ENCODE data around the gene CABCOCO1. TPM values are rescaled to one million over a fixed set of nuclear protein-coding genes. Genes with fewer than 3 reads are reported as not detected.

CABCOCO1 gene
- total and polyA plus RNA-seq, 10 of the 15 experiments (the other 5 are each of a cell fraction or from before 2014, with no cell fraction given): not detected

DNA sequence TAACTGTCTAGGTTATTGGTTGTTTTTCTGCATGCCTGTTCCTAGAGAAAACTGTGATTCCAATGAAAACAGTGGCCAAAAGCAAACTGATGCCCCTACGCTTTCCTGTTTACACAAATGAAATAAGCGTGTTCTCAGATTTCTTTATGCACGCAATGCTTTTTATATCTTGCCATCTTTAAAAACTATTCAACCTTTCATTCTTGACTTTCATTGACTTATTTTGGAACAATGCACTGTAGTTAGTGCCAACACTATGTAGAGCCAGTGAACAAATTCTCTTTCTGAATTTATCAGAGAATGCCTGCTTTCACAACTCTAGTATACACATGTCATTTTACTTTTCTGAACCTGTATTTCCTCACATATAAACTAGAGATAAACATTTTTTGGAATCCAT, 86.6 kb downstream of the CABCOCO1 start:
- DNase-seq (ENCODE audit: low read depth, low spot score): no peak
- Histone ChIP-seq H3K9me3 (replicated peaks; ENCODE audit: control insufficient read depth, insufficient read depth, low read length) (no peaks in the 10 kb centered on the region), H3K4me1 (ENCODE audit: control insufficient read depth, insufficient read depth, low read length) (peaks cover 13% of the 10 kb centered on the region), H3K36me3 (ENCODE audit: control insufficient read depth in 2 of 2, insufficient read depth in 2 of 2, low read length in 1 of 2) (no peaks in the 10 kb centered on the region), H2AFZ (ENCODE audit: control insufficient read depth, low read depth, low read length) (no peak overlapping the region), H3K27ac (ENCODE audit: control insufficient read depth, insufficient read depth) (no peak overlapping the region), H4K20me1 (ENCODE audit: control insufficient read depth, insufficient read depth) (no peaks in the 10 kb centered on the region), H3K79me2 (ENCODE audit: control insufficient read depth, insufficient read depth, low read length) (no peaks in the 10 kb centered on the region), H3K4me2 (ENCODE audit: control insufficient read depth, insufficient read depth) (no peak overlapping the region), H3K9ac (ENCODE audit: control insufficient read depth, insufficient read depth, low read length) (no peak overlapping the region), H3K27me3 (replicated peaks in 1 of 2; ENCODE audit: control insufficient read depth in 2 of 2, insufficient read depth in 2 of 2, low read length in 1 of 2) (no peaks in the 10 kb centered on the region), H3K4me3 (no peak overlapping the region)
- in situ Hi-C loops (cut with MboI): no loop called here
- ATAC-seq: no peak
- WGBS (ENCODE audit: insufficient coverage, insufficient replicate concordance, low lambda C conversion rate, missing lambda C conversion rate): 91% methylated on average over 3 of the region's 3 CpGs
- FAIRE-seq: no peak
- no TSS peak for BruUV-seq (replicated peaks)
- ChIA-PET CTCF (interaction anchor here (0.6 to 1.2 kb wide), 4 partner anchors 11 to 716 kb away, joined by 3 to 4 read pairs (median 4); no protein-coding TSS in a partner anchor), POLR2A (no interaction called here), RAD21 (ENCODE audit: unreplicated experiment) (interaction anchor here (0.6 to 0.7 kb wide), 2 partner anchors 98 to 844 kb away, joined by 3 to 4 read pairs; no protein-coding TSS in a partner anchor), SMC1A (ENCODE audit: uncharacterized antibody, unreplicated experiment) (no interaction called here)
- TF ChIP-seq ASH2L (IDR thresholded peaks at IDR 0.05; ENCODE audit: borderline replicate concordance, low read depth): no peak
- no peak for TF ChIP-seq CEBPB (IDR thresholded peaks at IDR 0.05; ENCODE audit: borderline replicate concordance in 1 of 2, low read depth in 2 of 2, low read length in 2 of 2)
- no peak for TF ChIP-seq TCF7 (IDR thresholded peaks at IDR 0.05; ENCODE audit: borderline replicate concordance)
- intact Hi-C loops (cut with micrococcal nuclease; ENCODE audit: unreplicated experiment): no loop called here

GRCh38 chr10:61750943-61751471, 88.3 kb downstream of the CABCOCO1 start:
- RAD21 ChIA-PET (ENCODE audit: unreplicated experiment): interaction anchor here (0.6 to 2.2 kb wide), 11 partner anchors 10 to 494 kb away, joined by 3 to 13 read pairs (median 4); no protein-coding TSS in a partner anchor
- peak overlapping the region; percentile 35; the same call in 1 of the 2 replicates for H2AFZ ChIP-seq (ENCODE audit: control insufficient read depth, low read depth, low read length)
- 45% methylated on average over 6 of the region's 6 CpGs for WGBS (ENCODE audit: insufficient coverage, insufficient replicate concordance, low lambda C conversion rate, missing lambda C conversion rate)
- H3K9me3 ChIP-seq (replicated peaks; ENCODE audit: control insufficient read depth, insufficient read depth, low read length): no peaks in the 10 kb centered on the region
- in situ Hi-C loops (cut with MboI) (no loop called here), intact Hi-C loops (cut with micrococcal nuclease; ENCODE audit: unreplicated experiment) (loop anchor here (1.0 to 10.0 kb wide), 4 partner anchors 66 to 494 kb away; no protein-coding TSS in a partner anchor)
- ATAC-seq (peak; percentile 98), DNase-seq (ENCODE audit: low read depth, low spot score) (peak; percentile 27), FAIRE-seq (peak; percentile 96)
- no peak overlapping the region for H3K9ac ChIP-seq (ENCODE audit: control insufficient read depth, insufficient read depth, low read length)
- no peaks in the 10 kb centered on the region for H3K36me3 ChIP-seq (ENCODE audit: control insufficient read depth in 2 of 2, insufficient read depth in 2 of 2, low read length in 1 of 2)
- H3K4me1 ChIP-seq (ENCODE audit: control insufficient read depth, insufficient read depth, low read length): peaks cover 13% of the 10 kb centered on the region
- POLR2A ChIA-PET: interaction anchor here (0.6 kb wide), 1 partner anchor 512 kb away, joined by 3 read pairs; no protein-coding TSS in a partner anchor
- H3K79me2 ChIP-seq (ENCODE audit: control insufficient read depth, insufficient read depth, low read length): no peaks in the 10 kb centered on the region
- no peak overlapping the region for H3K27ac ChIP-seq (ENCODE audit: control insufficient read depth, insufficient read depth)
- H3K4me2 ChIP-seq (ENCODE audit: control insufficient read depth, insufficient read depth): peak overlapping the region; percentile 9; the same call in 1 of the 2 replicates
- CTCF ChIA-PET: interaction anchor here (0.8 to 3.4 kb wide), 19 partner anchors 10 to 493 kb away, joined by 3 to 23 read pairs (median 5); partner anchors contain the start of gene ARID5B
- H3K27me3 ChIP-seq (replicated peaks in 1 of 2; ENCODE audit: control insufficient read depth in 2 of 2, insufficient read depth in 2 of 2, low read length in 1 of 2): no peaks in the 10 kb centered on the region
- no peaks in the 10 kb centered on the region for H4K20me1 ChIP-seq (ENCODE audit: control insufficient read depth, insufficient read depth)
- no peak overlapping the region for H3K4me3 ChIP-seq
- SMC1A ChIA-PET (ENCODE audit: uncharacterized antibody, unreplicated experiment): interaction anchor here (0.6 to 1.7 kb wide), 13 partner anchors 8 to 935 kb away, joined by 3 to 14 read pairs (median 4); no protein-coding TSS in a partner anchor
- BruUV-seq (replicated peaks): no TSS peak
- peak; percentile 73 for TF ChIP-seq YY1 (IDR thresholded peaks at IDR 0.05; ENCODE audit: low read depth, low read length)
- no peak for TF ChIP-seq SUZ12 (IDR thresholded peaks at IDR 0.05; ENCODE audit: unreplicated experiment)
- TF ChIP-seq ZNF384 (IDR thresholded peaks at IDR 0.05; ENCODE audit: borderline replicate concordance, low read depth, low read length): peak; percentile 92
- TF ChIP-seq, protein P1, sequence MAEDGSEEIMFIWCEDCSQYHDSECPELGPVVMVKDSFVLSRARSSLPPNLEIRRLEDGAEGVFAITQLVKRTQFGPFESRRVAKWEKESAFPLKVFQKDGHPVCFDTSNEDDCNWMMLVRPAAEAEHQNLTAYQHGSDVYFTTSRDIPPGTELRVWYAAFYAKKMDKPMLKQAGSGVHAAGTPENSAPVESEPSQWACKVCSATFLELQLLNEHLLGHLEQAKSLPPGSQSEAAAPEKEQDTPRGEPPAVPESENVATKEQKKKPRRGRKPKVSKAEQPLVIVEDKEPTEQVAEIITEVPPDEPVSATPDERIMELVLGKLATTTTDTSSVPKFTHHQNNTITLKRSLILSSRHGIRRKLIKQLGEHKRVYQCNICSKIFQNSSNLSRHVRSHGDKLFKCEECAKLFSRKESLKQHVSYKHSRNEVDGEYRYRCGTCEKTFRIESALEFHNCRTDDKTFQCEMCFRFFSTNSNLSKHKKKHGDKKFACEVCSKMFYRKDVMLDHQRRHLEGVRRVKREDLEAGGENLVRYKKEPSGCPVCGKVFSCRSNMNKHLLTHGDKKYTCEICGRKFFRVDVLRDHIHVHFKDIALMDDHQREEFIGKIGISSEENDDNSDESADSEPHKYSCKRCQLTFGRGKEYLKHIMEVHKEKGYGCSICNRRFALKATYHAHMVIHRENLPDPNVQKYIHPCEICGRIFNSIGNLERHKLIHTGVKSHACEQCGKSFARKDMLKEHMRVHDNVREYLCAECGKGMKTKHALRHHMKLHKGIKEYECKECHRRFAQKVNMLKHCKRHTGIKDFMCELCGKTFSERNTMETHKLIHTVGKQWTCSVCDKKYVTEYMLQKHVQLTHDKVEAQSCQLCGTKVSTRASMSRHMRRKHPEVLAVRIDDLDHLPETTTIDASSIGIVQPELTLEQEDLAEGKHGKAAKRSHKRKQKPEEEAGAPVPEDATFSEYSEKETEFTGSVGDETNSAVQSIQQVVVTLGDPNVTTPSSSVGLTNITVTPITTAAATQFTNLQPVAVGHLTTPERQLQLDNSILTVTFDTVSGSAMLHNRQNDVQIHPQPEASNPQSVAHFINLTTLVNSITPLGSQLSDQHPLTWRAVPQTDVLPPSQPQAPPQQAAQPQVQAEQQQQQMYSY (CRISPR knock-in tag; IDR thresholded peaks at IDR 0.05): no peak
- no peak for TF ChIP-seq BCL11A (IDR thresholded peaks at IDR 0.05; ENCODE audit: low read depth, low read length)
- peak; percentile 68 for TF ChIP-seq RAD21 (IDR thresholded peaks at IDR 0.05; ENCODE audit: insufficient read depth, low read depth, low read length)
- TF ChIP-seq PKNOX1 (IDR thresholded peaks at IDR 0.05): peak; percentile 14; the same call in 1 of the 2 replicates
